Fibroblast of skin of left quadriceps (primary cell): ENCODE results near the gene FCHSD2.
A peak's percentile ranks its signal among the peaks of the same experiment; 100 is the strongest.
"Not testable (repeated sequence)": the region's sequence is repeated elsewhere in the genome, so short reads cannot be mapped to it uniquely, and the experiment has no call there.

Experiments used
- DNase-seq, 2 experiments: peaks; one replicate each; pipeline ENCODE4 v3.0.0-alpha.2; 2013; ENCODE audit warnings: low read depth in 2 of 2

The FCHSD2 gene

GRCh38 chr11:73123892-73124291 lies 18.2 kb downstream of the FCHSD2 start:
- DNase-seq = not testable (repeated sequence)

GRCh38 chr11:73121692-73122091 lies 20.4 kb downstream of the FCHSD2 start:
- peak in 1 of 2 experiments; percentile 26 for DNase-seq

GRCh38 chr11:73117071-73117470 lies 25.0 kb downstream of the FCHSD2 start:
- DNase-seq = no peak

GRCh38 chr11:73116636-73117035 lies 25.5 kb downstream of the FCHSD2 start:
- no peak for DNase-seq

- DNase-seq = no peak
These were observed 27.3 kb downstream of the FCHSD2 start for GRCh38 chr11:73114835-73115220.

GRCh38 chr11:73114110-73114834 lies 27.8 kb downstream of the FCHSD2 start:
- no peak for DNase-seq

GRCh38 chr11:73113426-73113825 lies 28.7 kb downstream of the FCHSD2 start:
- no peak for DNase-seq

GRCh38 chr11:73107597-73107996 lies 34.5 kb downstream of the FCHSD2 start:
- DNase-seq = no peak

GRCh38 chr11:73106347-73106746 lies 35.8 kb downstream of the FCHSD2 start:
- no peak for DNase-seq

GRCh38 chr11:73100578-73100977 lies 41.5 kb downstream of the FCHSD2 start:
- DNase-seq = no peak

- DNase-seq = no peak
These were observed 42.4 kb downstream of the FCHSD2 start for GRCh38 chr11:73099512-73100266.

GRCh38 chr11:73095613-73096012 lies 46.5 kb downstream of the FCHSD2 start:
- DNase-seq = no peak

GRCh38 chr11:73091521-73092305 lies 50.4 kb downstream of the FCHSD2 start:
- no peak for DNase-seq

- DNase-seq = no peak
These were observed 54.4 kb downstream of the FCHSD2 start for GRCh38 chr11:73087730-73088129.

GRCh38 chr11:73085189-73085875 lies 56.8 kb downstream of the FCHSD2 start:
- DNase-seq = no peak

- DNase-seq = no peak
These were observed 63.5 kb downstream of the FCHSD2 start for GRCh38 chr11:73078631-73079030.

- no peak for DNase-seq
These were observed 64.7 kb downstream of the FCHSD2 start for GRCh38 chr11:73077454-73077853.

GRCh38 chr11:73074319-73074718 lies 67.8 kb downstream of the FCHSD2 start:
- DNase-seq = no peak

GRCh38 chr11:73072935-73073481 lies 69.1 kb downstream of the FCHSD2 start:
- no peak for DNase-seq

GRCh38 chr11:73070653-73071052 lies 71.5 kb downstream of the FCHSD2 start:
- no peak for DNase-seq

GRCh38 chr11:73061857-73062424 lies 80.2 kb downstream of the FCHSD2 start:
- not testable (repeated sequence) for DNase-seq
